CD4-positive, alpha-beta T cell treated with Interleukin-1 beta for 1 hour (primary cell): Measurements from ENCODE around the gene OSBP2.
A peak's percentile ranks its signal among the peaks of the same experiment; 100 is the strongest.

Experiments used
- DNase-seq, 2 donors: peaks; one replicate each; pipeline ENCODE4 v3.0.0-alpha.2; 2020 to 2022

OSBP2 gene

GRCh38 chr22:30947816-30948454 is 253.3 kb downstream of the OSBP2 start:
- DNase-seq, result peak in 1 of 2 donors; percentile 46

GRCh38 chr22:30948930-30949342 is 254.3 kb downstream of the OSBP2 start:
- DNase-seq, result no peak

GRCh38 chr22:30949934-30950660 is 255.4 kb downstream of the OSBP2 start:
- no peak for DNase-seq

- DNase-seq, result no peak
These were observed 258.5 kb downstream of the OSBP2 start for GRCh38 chr22:30953206-30953605.

DNA sequence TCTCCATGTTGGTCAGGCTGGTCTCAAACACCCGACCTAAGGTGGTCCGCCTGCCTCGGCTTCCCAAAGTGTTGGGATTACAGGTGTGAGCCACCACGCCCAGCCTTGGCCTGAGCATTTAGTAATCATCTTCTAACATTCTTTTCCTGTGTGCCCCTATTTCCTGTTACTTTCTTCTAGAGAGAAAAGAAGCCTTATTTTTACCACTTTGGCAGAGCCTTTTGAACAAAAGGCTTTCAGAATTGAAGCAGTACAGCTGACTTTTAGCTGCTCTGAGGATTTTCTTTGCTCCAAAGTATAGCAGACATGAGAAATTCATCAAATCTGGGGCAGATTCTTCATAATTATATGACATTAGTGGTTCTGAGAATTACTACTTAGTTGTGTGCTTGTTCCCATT is 260.5 kb downstream of the OSBP2 start:
- no peak for DNase-seq
